ACHN (cell line): Measurements from ENCODE around the gene CSF2RB.

Experiments used
- DNase-seq: peaks from one replicate; pipeline ENCODE4 v3.0.0-alpha.2; 2015
- in situ Hi-C: cut with HindIII; loops from 2 replicates; pipeline ENCODE4 v1.10.0; 2017; ENCODE audit warnings: low sequenced_read_pairs, low pct_ligation_motif_present, low pct_unique_long_range_greater_than_20kb

CSF2RB gene

DNA sequence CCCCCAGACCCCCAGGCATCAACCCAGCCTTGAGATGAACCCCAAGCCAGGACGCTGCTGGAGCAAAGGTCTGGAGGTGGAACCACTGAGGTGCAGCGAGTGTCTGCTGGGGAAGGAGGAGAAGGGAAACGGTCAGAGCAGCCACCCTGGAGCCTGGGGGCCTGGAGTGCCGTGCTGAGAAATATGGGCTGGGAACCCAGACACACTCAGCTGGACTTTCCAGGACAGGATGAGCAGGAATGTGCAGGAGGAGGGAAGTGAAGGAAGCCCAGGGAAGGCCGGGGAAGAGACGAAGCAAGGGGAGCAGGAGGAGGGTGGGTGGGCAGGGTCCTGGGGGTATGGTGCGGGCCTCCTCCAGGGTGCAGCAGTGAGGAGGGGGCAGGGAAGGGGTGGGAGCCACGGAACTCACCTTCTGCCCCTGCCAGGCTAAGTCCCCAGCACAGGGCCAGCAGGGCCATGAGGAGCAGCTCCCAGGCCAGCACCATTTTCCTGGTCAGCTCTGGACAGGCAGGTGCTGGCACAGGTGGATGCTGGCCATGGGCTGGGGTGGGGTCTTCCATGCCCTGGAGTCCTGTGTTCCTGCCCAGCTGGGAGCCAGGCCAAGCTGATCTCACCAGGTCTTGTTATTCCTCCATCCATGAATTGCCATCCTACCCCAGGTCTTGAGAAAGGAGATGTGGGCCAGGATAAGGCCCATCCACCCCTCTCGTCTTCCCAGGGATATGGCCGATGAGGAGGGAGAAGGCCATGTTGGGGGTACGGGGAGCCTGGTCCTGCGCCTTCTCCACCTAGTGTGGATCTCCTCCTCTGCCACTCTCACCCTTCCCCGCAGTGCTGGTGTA, 40.0 kb downstream of the CSF2RB start:
- in situ Hi-C loops = no loop called here
- DNase-seq = no peak

DNA sequence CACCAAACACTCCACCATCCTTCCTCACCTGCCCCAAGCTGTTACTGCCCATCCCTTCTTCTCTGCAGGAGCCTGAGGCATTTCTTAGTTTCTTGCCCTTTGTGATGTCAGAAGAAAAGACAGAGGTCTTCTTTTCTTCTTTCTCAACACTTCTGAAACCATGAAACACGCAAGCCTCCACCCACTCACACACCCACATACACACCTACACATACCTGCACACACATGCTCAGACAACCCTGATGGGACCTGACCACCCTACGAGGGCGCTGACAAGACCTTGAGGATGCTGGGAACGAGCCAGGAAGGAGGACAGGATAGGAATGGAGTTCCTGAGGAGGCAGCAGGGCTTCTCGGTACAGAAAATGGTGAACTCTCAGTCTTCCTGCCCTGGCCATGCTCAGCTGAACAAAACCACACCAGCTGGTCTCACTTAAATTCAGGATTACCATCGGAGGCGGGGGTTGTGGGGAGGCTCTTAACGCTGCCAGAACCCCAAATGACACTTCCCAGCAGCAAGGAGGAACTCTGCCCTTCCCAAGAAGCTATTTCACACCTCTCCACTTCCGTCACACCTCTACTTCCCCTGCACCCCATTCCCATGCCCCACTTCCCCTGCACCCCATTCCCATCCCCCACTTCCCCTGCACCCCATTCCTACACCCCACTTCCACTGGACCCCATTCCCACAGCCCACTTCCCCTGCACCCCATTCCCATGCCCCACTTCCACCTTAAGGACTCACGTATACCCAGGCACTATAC, 41.0 kb downstream of the CSF2RB start:
- DNase-seq = no peak
- in situ Hi-C loops = no loop called here

DNA sequence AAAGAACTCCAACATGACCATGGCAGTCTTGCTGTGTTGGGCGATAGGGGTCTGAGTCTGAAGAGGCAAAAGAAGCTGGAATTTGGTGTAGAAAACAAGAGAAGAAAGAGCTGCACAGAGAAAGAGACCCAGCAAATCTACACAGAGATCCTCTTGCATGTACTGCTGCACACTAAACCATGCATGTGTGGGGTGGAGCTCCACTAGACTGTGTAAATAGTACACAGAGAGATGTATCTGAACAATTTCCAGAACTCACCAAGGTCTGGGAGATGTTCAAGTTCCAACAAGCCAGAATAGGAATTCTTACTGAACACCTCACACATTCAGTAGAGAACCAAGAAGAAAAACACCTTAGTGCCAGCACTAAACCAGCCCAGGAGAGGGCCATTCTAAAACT, 42.3 kb downstream of the CSF2RB start:
- DNase-seq = no peak
- in situ Hi-C loops = no loop called here

DNA sequence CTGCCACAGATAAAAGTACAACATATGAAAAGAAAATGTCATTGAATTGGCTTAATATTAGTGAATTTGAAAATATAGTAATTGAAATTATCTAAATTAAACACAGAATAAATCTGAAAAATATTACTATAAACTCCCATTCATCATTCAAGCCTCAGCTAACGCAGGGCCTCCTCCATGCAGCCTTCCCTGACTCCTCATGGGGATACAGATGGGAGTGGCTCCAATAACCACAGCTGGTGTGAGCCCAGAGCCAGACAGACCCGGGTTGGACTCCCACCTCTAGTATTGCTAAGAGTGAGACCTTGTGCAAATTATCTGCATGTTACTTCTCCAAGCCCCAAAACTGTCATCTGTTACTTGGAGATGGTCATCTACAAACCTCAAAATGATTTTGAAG, 44.9 kb downstream of the CSF2RB start:
- no peak for DNase-seq

DNA sequence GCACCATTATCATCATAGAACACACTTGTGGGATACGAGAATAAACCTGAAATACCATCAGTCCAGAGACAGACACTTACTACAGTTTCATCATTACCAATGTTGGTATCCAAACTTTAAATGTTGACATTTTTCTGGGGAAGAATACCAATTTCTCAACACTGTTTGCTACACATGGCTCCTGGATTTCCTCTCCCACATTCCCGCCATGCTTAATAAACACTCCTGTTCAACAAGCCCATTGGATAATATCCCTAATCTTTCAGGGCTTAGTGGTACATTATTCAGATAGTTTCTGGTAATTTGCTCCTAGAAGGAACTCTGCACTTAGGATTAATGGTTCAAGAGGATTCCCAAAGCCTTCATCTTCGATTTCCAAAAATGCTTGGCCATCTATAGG, 48.2 kb downstream of the CSF2RB start:
- in situ Hi-C loops = no loop called here
- no peak for DNase-seq

More for the DNA sequence above, 44.9 kb downstream of the CSF2RB start:
- in situ Hi-C loops = no loop called here

DNA sequence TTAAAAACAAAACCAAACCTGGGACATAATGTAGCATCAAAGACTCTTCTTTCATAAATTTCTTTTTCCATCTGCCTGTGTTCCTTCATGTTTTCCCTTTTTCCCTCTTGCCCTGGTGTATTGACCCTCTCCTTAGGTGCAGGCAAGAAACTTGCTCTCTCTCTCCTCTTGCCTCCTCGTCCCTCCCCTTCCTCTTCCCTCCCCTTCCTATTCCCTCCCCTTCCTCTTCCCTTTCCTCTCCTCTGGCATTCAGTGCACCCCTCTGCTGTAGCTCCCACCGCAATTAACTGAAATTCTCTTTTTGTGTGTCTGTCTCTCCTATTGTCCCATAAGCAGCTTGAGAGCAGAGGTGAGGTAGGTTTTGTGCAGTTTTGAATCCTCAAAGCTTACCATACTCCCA, 49.9 kb downstream of the CSF2RB start:
- in situ Hi-C loops = no loop called here
- DNase-seq = no peak

DNA sequence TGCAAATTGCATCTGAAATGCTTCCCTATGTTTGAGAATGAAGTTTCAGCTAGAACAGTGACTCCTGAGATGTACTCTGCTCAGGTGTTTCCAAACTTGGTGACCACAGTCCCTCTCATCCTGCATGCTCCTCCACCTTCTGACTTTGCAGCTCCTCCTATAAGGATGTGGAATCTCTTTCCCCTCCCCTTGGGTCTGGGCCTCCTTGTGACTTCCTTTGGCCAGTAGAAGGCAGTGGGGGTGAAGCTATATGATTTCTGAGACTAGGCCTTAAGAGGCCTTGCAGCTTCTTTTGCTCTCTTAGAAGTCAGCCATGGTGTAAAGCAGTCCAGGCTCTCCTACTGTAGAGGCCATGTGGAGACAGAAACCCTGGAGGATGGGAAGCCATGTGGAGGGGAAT, 50.7 kb downstream of the CSF2RB start:
- DNase-seq = no peak
- in situ Hi-C loops = no loop called here

DNA sequence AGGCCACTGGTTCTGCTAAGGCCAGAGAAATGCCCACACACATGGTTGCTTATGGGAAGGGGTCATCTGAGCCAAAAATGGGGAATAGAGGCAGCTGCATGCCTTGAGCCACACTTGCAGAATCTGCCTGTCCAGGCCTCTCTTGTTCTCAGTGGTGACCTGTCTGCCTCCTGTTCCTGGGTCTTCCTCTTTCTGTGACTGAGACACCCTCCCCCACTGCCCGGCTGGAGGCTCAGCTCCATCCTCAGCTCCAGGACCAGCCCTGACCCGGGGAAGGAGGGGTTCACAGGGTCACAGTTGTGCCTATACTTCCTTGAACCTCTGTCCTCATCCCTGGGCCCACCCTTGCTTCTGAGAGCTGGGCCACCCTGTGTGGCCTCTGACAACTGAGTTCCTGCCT, 52.3 kb downstream of the CSF2RB start:
- no peak for DNase-seq

DNA sequence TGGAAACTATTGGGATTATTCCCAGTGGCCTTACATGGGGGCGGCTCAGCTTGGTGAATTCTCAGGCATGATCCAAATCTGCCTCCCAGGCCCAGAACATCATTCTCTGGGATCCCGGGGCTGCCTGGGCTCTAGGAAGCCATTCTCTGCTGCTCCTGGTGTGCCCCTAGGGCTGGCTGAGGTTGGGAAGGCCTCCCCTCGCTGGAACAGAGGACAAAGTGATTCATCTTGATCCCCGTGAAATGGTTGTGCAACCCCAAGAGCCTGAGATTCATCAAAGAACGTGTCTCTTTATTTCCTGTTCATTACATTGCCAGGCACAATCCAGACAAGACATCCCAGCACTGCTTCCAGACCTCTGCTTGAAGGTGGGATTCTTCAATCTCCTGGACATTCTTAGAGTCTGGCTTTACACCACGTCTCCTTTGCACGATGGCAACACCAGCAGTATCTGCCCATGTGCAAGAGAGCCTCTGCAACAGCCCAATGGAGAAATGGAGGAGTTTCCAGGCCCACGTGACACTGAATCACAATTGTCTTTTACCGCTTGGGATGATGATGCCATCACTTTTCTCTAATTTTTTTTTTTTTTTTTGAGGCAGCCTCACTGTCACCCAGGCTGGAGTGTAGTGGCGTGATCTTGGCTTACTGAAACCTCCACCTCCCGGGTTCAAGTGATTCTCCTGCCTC, 53.6 kb downstream of the CSF2RB start:
- no peak for DNase-seq
- in situ Hi-C loops = no loop called here

More for the DNA sequence above, 52.3 kb downstream of the CSF2RB start:
- in situ Hi-C loops = no loop called here

DNA sequence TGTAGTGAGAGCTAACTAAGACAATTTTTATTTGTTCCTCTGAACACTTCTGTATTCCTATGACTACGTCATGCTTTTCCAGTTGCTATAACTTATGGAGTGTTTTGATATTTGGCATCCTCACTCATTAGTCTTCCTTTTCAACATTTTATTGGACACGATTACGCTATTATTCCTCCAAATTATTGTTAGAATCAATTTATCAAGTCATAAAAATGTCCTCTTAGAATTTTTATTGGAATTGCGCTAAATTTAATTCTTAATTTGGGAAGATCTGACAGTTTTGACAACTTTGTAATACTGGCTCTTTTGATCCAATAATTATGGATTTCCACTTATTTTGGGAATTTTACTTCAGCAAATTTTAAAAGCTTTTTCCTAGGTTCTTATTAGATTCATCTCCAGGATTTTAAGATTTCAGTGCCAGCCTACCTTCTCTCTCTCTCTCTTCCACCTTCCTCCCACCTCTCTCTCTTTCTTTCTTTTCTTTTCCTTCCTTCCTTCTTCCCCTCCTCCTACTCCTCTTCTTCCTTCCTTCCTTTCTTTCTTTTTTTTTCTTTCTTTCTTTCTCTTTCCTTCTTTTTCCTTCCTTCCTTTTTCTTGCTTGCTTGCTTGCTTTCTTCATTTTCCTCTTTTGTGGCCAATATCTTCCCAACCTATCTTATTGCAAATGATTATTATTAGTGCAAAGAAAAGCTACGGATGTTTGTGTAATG, 55.0 kb downstream of the CSF2RB start:
- in situ Hi-C loops = no loop called here
- no peak for DNase-seq

DNA sequence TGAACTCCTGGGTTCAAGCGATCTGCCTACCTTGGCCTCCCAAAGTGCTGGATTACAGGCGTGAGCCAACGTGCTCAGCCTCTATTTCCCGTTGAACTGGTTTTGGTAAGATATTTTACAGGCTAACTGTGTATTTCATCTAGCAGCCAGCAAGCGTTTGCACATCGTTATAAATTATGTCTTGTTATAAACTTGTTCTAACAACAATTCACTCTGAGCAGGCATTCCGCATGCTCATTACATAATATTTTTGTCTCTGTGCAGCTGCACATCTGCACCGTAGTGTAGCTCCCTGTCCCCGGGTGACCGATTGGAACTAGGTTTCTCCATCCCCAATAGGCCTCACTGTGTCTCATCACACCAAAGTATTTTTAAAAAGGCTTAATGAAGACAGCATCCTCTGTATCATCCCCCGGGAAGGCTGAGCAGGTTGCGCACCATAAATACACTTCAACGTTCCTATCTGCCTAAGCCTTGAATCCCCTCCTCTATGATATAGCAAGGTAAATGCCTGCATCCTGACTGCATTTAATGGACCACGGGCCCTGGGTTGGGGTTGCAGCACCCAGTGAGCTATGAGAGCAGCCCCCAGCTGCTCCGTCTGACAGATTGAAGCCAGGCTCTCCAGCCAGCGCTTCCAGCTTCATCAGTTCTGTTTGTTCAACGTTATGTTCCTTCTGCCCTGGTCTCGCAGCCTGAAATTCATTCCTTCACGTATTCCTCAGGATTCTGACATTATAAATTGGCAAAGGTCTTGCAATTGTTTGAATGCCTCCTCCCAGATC, 58.1 kb downstream of the CSF2RB start:
- no peak for DNase-seq
- in situ Hi-C loops = no loop called here

DNA sequence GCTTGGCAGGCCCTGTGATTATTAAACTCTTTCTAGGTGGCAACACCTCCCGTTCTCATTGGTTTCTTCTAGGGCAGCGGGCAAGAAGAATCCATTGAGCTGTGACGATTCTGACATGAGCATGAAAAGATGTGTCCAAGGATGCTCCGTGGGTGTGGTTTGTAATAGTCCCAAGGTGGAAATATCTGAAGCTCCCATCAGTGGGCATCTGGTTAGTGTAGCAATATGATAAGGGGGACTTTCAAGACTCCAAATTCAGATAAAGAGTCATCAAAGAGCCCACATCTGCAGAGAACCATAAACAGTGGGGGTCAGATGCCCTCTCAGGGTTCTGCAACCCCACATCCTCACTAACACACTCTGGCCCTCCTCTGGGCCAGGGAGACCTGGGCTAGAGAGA, 63.2 kb downstream of the CSF2RB start:
- no peak for DNase-seq

DNA sequence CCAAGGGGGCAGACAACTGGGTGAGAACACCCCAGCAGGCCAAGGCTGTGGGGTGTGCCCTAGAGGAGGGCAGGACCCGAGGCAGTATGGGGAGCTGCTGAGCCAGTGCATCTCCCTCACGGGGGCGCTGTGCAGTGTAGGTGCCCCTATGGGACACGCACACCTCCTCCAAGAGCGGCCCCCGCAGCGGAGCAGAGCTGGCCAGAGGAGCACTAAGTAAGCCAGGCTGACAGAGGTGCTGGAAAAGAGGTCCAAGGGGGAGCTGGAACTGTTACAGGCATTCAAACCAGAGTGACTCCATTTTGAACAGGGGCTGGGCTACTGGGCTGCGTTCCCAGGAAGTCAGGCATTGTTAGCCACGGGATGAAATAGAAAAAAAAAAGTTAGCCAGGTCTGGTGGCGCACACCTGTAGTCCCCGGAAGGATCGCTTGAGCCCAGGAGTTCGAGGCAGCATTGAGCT, 64.0 kb downstream of the CSF2RB start:
- no peak for DNase-seq

More for the DNA sequence above, 63.2 kb downstream of the CSF2RB start:
- in situ Hi-C loops = no loop called here

DNA sequence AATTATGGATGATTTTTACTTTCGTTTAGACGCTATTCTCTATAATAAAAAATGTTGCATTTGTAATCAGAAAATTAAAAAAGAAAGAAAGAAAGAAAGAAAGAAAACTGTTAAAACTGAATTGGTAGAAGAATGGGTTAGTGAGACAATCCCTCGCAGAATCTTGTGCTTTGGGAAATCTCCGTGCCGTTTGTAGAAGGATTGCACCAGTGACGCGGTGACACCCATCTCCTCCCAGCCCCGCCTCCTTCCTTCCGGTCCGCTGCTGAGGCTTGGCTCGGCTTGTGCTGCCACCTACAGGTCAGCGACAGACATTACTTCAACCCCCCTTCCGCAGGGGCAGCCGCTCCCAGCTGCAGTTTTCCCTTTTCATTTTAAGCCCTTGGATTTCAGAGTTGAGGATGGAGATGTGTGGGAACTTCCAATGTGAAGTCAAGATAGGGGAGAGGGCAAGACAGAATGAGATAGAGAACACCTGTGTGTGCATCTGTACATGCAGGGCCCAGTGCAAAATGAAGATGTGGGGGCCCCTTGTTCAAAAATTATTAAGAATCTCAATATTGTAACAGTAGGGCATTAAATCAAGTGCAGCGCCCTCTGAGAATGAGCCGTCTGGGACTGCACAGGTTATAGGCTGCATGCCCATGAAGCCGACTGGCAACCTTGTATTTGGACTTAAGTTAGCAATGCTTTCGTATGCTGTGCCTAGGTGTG, 64.7 kb downstream of the CSF2RB start:
- in situ Hi-C loops = no loop called here

More for the DNA sequence above, 64.0 kb downstream of the CSF2RB start:
- in situ Hi-C loops = no loop called here

DNA sequence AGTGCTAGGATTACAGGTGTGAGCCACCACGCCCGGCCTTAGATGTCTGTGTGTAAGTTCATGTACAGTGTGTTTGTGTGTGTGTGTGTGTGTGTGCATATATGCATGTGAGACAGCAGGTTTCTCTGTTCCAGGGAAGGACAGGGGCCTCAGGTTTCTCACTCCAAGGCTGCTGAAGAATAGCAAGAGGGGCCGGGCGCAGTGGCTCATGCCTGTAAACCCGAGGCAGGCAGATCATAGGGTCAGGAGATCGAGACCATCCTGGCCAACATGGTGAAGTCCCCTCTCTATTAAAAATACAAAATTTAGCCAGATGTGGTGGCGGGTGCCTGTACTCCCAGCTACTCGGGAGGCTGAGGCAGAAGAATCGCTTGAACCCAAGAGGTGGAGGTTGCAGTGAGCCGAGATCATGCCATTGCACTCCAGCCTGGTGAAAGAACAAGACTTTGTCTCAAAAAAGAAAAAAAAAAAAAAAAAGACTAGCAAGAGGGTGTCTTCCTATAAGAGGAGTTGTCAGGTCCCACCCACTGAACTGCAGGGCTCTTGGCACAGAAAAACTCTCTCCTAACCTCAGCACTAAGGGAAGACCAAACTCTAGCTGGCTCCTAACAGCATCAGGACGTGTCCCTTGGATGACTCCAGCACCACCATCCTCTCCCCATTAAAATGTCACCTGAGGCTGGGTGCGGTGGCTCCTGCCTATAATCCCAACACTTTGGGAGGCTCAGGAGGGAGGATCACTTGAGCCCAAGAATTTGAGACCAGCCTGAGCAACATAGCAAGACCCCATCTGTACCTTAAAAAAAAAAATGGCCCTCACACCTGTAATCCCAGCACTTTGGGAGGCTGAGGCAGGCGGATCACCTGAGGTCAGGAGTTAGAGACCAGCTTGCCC, 65.8 kb downstream of the CSF2RB start:
- in situ Hi-C loops = no loop called here

More for the DNA sequence above, 64.7 kb downstream of the CSF2RB start:
- peak; percentile 78 for DNase-seq

DNA sequence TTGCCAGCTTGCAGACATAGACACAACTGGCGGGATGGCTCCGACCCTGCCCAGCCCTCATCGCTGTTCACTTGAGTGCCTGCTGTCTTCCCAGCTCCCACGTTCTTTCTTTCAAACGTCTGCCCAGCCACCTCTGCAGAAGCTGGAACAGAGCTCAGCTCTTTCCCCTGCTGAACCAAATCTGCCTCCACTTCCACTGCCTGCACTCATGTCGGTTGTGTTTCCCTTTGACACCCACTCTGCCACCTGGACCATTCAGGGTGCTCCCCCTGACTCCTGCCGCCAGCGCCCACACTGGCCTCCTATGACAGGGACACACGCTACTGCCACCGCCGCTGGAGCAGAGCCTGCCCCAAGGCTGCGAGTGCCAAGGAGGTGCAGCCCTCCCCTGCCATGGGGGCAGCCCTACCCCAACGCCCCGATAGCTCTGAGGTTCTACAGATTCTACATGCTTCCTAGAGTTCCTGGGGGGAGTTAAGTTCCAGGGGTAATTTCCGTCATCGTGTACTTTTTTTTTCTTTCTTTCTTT, 67.9 kb downstream of the CSF2RB start:
- DNase-seq = no peak
- in situ Hi-C loops = no loop called here

More for the DNA sequence above, 65.8 kb downstream of the CSF2RB start:
- no peak for DNase-seq
